SK-N-SH treated with all-trans-retinoic acid at 6 μM for 48 hours (cell line): ENCODE measurements around the gene TUBA4A.

ENCODE experiments used
- CSDC2 ChIP-seq: fragments of 250-450 bp; sonication (Bioruptor Pico); IDR thresholded peaks from 2 replicates; pipeline ENCODE4 v1.5.0; 2020; ENCODE audit warnings: mild to moderate bottlenecking, moderate library complexity
- ESRRG ChIP-seq: fragments of 250-450 bp; sonication (Bioruptor Pico); IDR thresholded peaks from 2 replicates; pipeline ENCODE4 v1.6.1; 2021; ENCODE audit warnings: mild to moderate bottlenecking
- OSR1 ChIP-seq: fragments of 250-450 bp; sonication (Bioruptor Pico); IDR thresholded peaks from 2 replicates; pipeline ENCODE4 v1.8.0; 2022; ENCODE audit warnings: moderate library complexity, mild to moderate bottlenecking, inconsistent platforms
- SNAI2 ChIP-seq: fragments of 250-450 bp; sonication (Bioruptor Pico); IDR thresholded peaks from 2 replicates; pipeline ENCODE4 v1.5.0; 2020; ENCODE audit warnings: mild to moderate bottlenecking, moderate library complexity

- no peak for TF ChIP-seq CSDC2
- TF ChIP-seq OSR1 (CRISPR knock-in tag), result no peak
- TF ChIP-seq ESRRG (CRISPR knock-in tag), result no peak
- no peak for TF ChIP-seq SNAI2 (CRISPR knock-in tag)
Measured at GRCh38 chr2:219221957-219222518, 31.7 kb downstream of the TUBA4A start.
